ENCODE measurements around the gene CABCOCO1.

GRCh38 chr10:61721431-61721830, 58.7 kb downstream of the CABCOCO1 start:
- TF ChIP-seq CTCF (IDR thresholded peaks at IDR 0.05), result no peak
- TF ChIP-seq GABPA (IDR thresholded peaks at IDR 0.05; ENCODE audit: low read depth), result no peak
- TF ChIP-seq POLR2AphosphoS5 (IDR thresholded peaks at IDR 0.05; ENCODE audit: low read depth, low read length), result no peak
- TF ChIP-seq MAX (IDR thresholded peaks at IDR 0.05; ENCODE audit: low read depth), result no peak
- TF ChIP-seq EZH2phosphoT487 (IDR thresholded peaks at IDR 0.05; ENCODE audit: borderline replicate concordance, low read depth), result no peak
- TF ChIP-seq MXI1 (IDR thresholded peaks at IDR 0.05; ENCODE audit: low read depth, low read length), result no peak
- TF ChIP-seq YY1 (IDR thresholded peaks at IDR 0.05; ENCODE audit: low read depth), result no peak
- TF ChIP-seq TAF1 (IDR thresholded peaks at IDR 0.05; ENCODE audit: borderline replicate concordance, low read depth, low read length), result no peak
- TF ChIP-seq NFIC (IDR thresholded peaks at IDR 0.05; ENCODE audit: borderline replicate concordance), result no peak
